Central memory CD8-positive, alpha-beta T cell (primary cell): ENCODE results near the gene GGTA1.
A peak's percentile ranks its signal among the peaks of the same experiment; 100 is the strongest.

ENCODE experiments used
- ATAC-seq: fragments of 150-1000 bp; cut with Tn5 transposase; replicated peaks from 2 replicates; pipeline ENCODE4 v1.10.0; 2022; ENCODE audit warnings: mild to moderate bottlenecking, moderate FRiP score, moderate number of reproducible peaks; ENCODE audit not compliant: poor library complexity, severe bottlenecking; ENCODE audit errors: extremely low read depth
- DNase-seq, 2 donors: peaks; one replicate each; pipeline ENCODE4 v3.0.0; 2021; ENCODE audit warnings: low spot score in 2 of 2
- H3K27ac Mint-ChIP-seq: one replicate; pipeline ENCODE4 v1.8.0; 2022; ENCODE audit warnings: low read depth, mild to moderate bottlenecking, moderate library complexity, mixed read lengths
- H3K27me3 Mint-ChIP-seq: one replicate; pipeline ENCODE4 v1.8.0; 2022; ENCODE audit warnings: mixed read lengths
- H3K36me3 Mint-ChIP-seq: one replicate; pipeline ENCODE4 v1.8.0; 2022; ENCODE audit warnings: mild to moderate bottlenecking, moderate library complexity, mixed read lengths; ENCODE audit not compliant: insufficient read depth
- H3K4me1 Mint-ChIP-seq: one replicate; pipeline ENCODE4 v1.8.0; 2022; ENCODE audit warnings: mixed read lengths
- H3K4me3 Mint-ChIP-seq: one replicate; pipeline ENCODE4 v1.8.0; 2022; ENCODE audit warnings: mild to moderate bottlenecking, moderate library complexity, mixed read lengths
- H3K9me3 Mint-ChIP-seq: one replicate; pipeline ENCODE4 v1.8.0; 2022; ENCODE audit warnings: mixed read lengths

The GGTA1 gene

DNA sequence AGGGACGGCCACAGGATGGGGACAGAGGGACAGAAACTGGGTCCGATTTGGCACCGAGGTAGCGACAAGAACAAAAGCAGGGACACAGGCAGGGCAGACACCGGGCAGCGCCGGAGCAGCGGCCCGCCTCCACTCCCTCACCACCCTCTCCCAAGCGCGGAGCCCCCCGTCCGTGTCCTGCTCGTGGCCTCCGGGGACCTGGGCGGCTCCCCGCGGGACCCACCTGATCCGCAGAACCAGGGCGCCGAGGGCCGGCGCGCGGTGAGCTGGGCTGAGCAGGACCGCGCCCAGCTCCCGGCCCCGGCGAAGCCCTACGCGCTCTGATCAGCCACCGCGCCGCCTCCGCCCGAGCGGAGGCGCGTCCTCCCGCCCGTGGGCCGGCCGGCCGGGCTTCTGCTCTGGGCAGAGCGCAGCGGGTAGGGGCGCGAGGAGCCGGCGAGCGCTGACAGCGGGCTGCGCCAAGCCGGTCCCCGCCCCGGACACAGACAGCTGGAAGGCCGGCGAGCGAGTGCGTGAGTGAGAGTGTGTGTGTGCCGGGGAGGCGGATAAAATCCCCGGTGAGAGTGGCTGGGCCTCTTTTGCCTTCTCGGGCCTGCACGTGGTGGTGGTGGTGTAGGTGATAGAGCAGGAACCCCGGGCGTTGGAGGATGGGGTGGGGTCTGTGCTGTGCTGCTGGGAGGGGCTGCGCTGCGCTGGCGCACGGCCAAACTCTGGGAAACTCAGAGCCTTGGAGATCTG is at the start of gene GGTA1:
GGTA1 (minus strand) TSS at position 418 of the 738 bp plus-strand sequence. CDS start 31,922 bp downstream, outside the sequence.
- no peak for DNase-seq
- H3K4me1 Mint-ChIP-seq = peaks cover 14% of the 10 kb centered on the region
- peaks cover 83% of the 10 kb centered on the region for H3K27me3 Mint-ChIP-seq
- peak within 1 kb of the TSS; percentile 77 for H3K4me3 Mint-ChIP-seq
- H3K9me3 Mint-ChIP-seq = no peaks in the 10 kb centered on the region
- no peak within 1 kb of the TSS for H3K27ac Mint-ChIP-seq
- H3K36me3 Mint-ChIP-seq = no peaks in the 10 kb centered on the region
- ATAC-seq = no peak

DNA sequence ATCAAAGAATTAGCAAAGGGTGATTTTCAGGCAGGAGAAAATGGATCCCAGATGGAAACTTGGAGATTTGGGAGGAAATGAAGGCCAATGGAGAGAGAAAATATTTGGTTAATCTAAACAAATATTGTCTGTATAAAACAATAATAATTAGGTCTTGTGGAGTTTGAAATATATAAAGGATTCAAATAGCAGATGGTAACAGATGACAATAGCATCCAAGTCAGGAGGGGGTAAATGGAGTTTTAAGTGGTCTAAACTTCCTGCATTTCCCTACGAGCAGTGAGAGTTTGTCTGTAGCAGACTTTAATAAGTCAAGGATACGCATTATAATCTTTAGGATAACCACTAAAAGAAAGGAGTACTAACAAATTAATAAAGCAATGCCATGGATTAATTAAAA is 49.0 kb upstream of the GGTA1 start:
- Mint-ChIP-seq H3K27me3 (peaks cover 30% of the 10 kb centered on the region), H3K9me3 (no peaks in the 10 kb centered on the region), H3K4me1 (peaks cover 6% of the 10 kb centered on the region), H3K4me3 (no peak overlapping the region), H3K27ac (no peak overlapping the region), H3K36me3 (no peaks in the 10 kb centered on the region)
- ATAC-seq (no peak), DNase-seq (no peak)

DNA sequence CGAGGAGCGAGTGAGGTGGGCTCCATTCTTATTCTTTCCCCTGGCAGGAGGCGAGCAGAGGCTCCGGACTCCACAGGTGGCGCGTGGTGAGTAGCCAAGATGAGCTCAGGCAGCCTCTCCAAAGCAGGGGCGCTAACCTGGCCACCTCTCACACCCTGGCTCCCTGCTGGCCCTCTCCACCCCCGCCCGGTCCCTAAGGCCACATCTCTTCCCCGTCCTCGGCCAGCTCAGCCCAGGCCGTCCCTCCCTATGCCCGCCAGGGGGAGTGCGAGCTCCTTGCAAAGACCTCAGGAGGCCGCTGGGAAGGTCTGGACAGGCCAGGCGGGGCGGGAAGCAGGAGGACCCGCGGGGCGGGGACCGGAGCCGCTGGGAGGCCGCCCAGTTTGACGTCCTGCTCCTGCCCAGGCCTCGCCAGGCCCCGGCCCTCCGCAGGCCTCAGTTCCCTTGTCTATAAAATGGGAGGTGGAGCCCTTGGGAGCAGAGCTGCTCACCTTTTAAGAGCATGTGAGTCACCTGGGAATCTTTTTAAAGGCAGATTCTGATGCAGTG is 46.3 kb upstream of the GGTA1 start:
- Mint-ChIP-seq H3K36me3 (no peaks in the 10 kb centered on the region), H3K27ac (no peak overlapping the region), H3K9me3 (no peaks in the 10 kb centered on the region), H3K4me3 (no peak overlapping the region), H3K27me3 (peaks cover 30% of the 10 kb centered on the region), H3K4me1 (peaks cover 2% of the 10 kb centered on the region)
- peak; percentile 49 for ATAC-seq
- DNase-seq = peak; percentile 38 to 41

DNA sequence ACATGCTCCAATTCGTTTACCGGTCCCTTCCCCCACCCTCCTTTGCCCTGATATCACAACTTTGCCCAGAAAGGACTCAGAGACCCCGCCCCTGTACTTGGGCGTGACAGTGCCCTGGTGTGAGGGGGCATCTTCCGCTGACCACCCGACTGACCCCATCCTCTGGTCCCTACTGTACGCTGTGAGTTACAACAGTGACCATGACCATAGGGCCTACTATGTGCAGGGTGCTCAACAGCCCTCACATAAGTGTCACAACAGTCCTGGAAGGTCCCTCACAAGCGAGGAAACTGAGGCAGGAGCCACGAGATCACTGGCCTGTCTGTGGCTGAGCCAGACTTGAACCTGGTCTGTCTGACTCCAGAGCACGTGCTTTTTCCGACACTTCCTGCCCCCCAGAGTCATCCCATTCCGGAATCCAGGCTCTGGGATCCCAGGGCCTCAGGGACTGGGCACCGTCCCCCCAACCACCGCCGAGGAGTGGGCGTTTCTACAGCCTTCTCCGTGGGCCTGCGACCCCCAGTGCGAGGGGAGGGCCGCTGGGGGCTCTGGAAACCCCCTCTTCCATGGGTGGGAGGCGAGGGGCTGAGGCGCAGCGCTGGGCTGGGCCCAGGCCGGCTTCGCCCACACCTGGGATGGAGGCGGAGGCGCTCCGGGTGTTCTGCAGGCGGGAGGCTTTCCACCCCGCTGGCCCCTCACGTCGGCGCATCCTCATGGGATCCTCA is 45.7 kb upstream of the GGTA1 start:
- H3K4me1 Mint-ChIP-seq = no peaks in the 10 kb centered on the region
- no peak overlapping the region for H3K27ac Mint-ChIP-seq
- peaks cover 30% of the 10 kb centered on the region for H3K27me3 Mint-ChIP-seq
- H3K9me3 Mint-ChIP-seq = no peaks in the 10 kb centered on the region
- no peak overlapping the region for H3K4me3 Mint-ChIP-seq
- no peak for DNase-seq
- no peaks in the 10 kb centered on the region for H3K36me3 Mint-ChIP-seq
- ATAC-seq = no peak

DNA sequence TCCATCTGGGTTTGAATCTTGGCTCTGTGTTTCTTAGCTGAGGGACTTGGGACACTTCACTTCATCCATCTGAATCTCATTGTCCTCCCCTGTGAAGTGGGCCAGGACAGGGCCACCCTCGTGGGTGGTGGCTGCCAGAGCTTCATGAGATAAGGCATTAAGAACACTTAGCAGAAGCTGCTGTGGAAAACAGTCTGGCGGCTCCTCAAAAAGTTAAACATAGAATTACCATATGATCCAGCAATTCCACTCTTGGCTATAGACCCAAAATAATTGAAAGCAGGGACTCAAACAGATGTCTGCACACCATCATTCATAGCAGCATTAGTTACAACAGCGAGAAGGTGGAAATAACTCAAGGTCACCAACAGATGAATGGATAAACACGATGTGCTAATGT is 42.4 kb upstream of the GGTA1 start:
- Mint-ChIP-seq H3K27me3 (peaks cover 14% of the 10 kb centered on the region), H3K4me3 (no peak overlapping the region), H3K27ac (no peak overlapping the region), H3K9me3 (no peaks in the 10 kb centered on the region), H3K4me1 (no peaks in the 10 kb centered on the region), H3K36me3 (no peaks in the 10 kb centered on the region)
- DNase-seq (no peak), ATAC-seq (no peak)

DNA sequence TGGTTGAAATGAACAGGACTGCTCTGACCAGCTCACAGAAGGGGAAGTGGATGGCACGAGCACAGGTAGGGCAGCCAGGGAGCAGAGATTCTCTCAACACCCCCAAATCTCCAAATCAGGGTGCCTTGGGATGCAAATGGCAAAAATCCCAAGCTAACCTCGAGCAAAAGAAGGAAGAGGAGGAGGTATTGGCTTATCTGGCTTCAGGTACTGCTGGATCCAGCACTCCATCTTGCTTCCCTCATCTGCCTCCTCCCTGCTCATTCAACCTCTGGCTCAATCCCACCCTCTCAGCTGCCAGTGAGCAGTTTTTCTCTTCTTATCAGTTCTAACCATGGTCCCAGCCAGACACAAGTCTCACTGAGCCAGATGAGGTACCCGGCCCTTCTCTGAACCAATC is 41.6 kb upstream of the GGTA1 start:
- DNase-seq = no peak
- H3K36me3 Mint-ChIP-seq = no peaks in the 10 kb centered on the region
- H3K9me3 Mint-ChIP-seq = no peaks in the 10 kb centered on the region
- no peaks in the 10 kb centered on the region for H3K4me1 Mint-ChIP-seq
- ATAC-seq = no peak
- no peak overlapping the region for H3K4me3 Mint-ChIP-seq
- H3K27ac Mint-ChIP-seq = no peak overlapping the region
- H3K27me3 Mint-ChIP-seq = peaks cover 9% of the 10 kb centered on the region

DNA sequence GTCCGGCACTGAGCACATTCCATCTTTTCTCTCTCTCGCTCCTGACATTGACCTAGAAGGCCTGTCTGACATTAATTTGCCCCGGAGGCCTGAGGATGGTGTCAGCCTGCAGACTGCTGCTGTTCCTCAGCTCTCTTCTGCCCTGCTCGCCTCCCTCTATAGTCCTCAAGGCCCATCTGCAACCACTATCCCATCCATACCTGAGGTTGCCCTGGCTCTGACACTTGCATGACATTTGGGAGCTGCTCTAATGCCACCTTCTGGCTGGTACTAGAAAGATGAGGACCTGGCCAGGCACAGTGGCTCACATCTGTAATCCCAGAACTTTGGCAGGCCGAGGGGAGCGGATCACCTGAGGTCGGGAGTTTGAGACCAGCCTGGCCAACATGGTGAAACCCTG is 38.6 kb upstream of the GGTA1 start:
- Mint-ChIP-seq H3K4me3 (no peak overlapping the region), H3K27ac (no peak overlapping the region), H3K36me3 (no peaks in the 10 kb centered on the region), H3K4me1 (no peaks in the 10 kb centered on the region), H3K27me3 (peaks cover 30% of the 10 kb centered on the region), H3K9me3 (no peaks in the 10 kb centered on the region)
- ATAC-seq (no peak), DNase-seq (no peak)

DNA sequence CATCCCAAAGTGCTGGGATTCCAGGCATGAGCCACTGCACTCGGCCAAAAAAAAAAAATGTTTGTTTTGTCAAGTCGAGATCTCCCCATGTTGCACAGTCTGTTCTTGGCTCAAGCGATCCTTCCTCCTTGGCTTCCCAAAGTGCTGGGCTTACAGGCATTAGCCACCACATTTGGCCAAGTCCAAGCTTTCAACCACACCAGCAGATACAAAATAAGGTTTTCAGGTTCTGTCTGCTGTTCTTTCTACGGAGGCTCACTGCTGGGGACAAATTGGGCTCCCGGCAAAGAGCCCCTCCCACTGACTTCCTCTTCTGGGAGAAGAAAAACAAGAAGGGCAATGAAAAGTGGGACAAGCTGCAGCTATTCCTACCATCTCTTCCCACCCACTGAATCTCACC is 37.6 kb upstream of the GGTA1 start:
- no peak overlapping the region for H3K27ac Mint-ChIP-seq
- ATAC-seq = no peak
- H3K4me1 Mint-ChIP-seq = no peaks in the 10 kb centered on the region
- H3K36me3 Mint-ChIP-seq = no peaks in the 10 kb centered on the region
- no peak overlapping the region for H3K4me3 Mint-ChIP-seq
- no peaks in the 10 kb centered on the region for H3K9me3 Mint-ChIP-seq
- H3K27me3 Mint-ChIP-seq = peaks cover 39% of the 10 kb centered on the region
- DNase-seq = no peak

DNA sequence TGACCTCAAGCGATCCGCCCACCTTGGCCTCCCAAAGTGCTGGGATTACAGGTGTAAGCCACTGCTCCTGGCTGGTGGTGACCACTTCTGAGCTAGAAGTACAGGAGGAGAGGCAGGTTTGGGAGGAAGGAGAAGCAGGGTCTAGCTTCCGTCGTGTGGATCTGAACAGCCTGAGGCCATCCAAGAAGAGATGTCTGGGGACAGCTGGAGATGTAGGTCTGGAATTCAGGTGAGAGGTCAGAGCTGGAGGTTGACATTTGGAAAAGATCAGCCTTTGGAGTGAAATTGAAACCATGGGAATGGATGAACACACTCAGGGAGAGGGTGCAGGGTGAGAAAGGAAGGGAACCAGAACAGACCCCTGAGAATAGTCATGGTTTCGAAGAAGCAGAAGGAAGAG is 33.2 kb upstream of the GGTA1 start:
- Mint-ChIP-seq H3K4me3 (no peak overlapping the region), H3K4me1 (no peaks in the 10 kb centered on the region), H3K9me3 (no peaks in the 10 kb centered on the region), H3K27ac (no peak overlapping the region), H3K27me3 (peaks cover 51% of the 10 kb centered on the region), H3K36me3 (no peaks in the 10 kb centered on the region)
- ATAC-seq (no peak), DNase-seq (no peak)

DNA sequence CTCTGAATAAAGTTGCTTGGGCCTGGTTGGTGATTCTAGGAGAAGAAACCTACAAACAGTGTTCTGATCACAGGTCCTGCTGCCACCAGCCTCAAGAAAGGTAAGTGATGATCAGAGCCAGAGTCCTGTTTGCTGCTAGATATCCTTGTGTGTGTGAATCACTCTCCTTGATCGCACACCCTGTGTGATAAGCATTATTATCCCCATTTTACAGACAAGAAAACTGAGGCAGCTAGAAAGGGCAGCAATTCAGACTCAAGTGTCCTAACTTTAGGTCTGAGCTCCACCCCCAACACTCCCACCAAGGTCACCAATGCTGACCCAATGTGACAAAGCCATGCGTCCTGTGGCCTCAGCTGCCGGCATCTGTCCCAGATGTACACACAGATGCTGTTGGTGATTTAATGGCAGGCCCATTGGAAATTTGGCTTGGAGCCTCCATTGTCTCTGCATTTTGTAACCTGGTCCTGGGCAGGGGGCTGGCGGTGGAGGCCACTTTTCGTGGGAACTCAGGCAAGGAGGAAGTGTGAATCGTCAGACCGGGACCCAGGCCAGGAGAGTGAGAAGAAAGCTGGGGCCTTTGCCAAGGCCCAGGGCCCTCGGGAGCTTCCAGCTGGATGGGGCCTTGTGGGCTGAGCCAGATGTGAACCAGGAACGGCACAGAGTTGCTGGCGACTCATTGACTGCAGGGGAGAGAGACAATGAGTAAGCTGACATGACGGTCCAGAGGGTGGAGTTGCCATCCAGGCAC is 29.8 kb upstream of the GGTA1 start:
- no peak overlapping the region for H3K27ac Mint-ChIP-seq
- H3K4me1 Mint-ChIP-seq = no peaks in the 10 kb centered on the region
- no peak overlapping the region for H3K4me3 Mint-ChIP-seq
- peaks cover 49% of the 10 kb centered on the region for H3K27me3 Mint-ChIP-seq
- DNase-seq (no peak), ATAC-seq (no peak)
- H3K9me3 Mint-ChIP-seq = no peaks in the 10 kb centered on the region
- no peaks in the 10 kb centered on the region for H3K36me3 Mint-ChIP-seq

DNA sequence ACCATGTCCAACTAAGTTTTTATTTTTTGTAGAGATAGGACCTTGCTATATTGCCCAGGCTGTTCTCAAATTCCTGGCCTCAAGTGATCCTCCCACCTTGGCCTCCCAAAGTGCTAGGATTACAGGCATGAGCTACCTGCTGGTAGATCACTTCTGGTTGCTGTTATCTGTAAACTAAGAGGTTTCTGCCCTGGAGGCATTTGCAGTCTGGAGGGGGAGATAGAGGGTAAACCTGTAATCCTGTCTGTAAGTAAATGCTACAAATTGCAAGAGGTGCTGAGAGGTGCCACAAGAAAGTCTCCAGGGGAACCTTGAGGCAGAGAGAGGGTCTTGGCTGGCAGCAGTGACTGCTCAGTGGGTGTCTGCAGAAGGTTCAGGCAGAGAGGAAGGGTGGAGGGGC is 29.0 kb upstream of the GGTA1 start:
- DNase-seq (no peak), ATAC-seq (no peak)
- H3K4me3 Mint-ChIP-seq = no peak overlapping the region
- no peaks in the 10 kb centered on the region for H3K4me1 Mint-ChIP-seq
- peaks cover 43% of the 10 kb centered on the region for H3K27me3 Mint-ChIP-seq
- H3K9me3 Mint-ChIP-seq = no peaks in the 10 kb centered on the region
- no peak overlapping the region for H3K27ac Mint-ChIP-seq
- H3K36me3 Mint-ChIP-seq = no peaks in the 10 kb centered on the region

DNA sequence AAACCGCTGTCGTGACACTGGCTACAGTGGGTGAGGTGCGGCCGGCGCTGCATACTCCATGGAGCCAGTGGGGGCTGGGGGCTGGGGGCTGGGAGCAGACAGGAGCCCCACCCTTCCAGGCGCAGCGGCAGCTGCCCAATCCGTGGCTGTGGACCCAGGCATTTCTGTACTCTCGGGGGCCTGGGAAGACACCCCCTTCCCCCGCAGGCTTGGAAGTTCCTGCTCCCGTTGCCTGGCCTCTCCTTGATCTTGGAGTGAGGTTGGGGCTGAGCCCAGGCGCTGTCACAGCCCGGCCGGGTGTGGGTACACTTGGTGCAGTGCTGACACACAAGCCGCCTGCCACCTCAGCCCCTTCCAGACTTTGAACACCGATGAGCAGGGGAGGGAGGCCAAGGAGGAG is 27.7 kb upstream of the GGTA1 start:
- DNase-seq (no peak), ATAC-seq (no peak)
- Mint-ChIP-seq H3K27me3 (peaks cover 36% of the 10 kb centered on the region), H3K4me3 (no peak overlapping the region), H3K36me3 (no peaks in the 10 kb centered on the region), H3K9me3 (peaks cover 3% of the 10 kb centered on the region), H3K27ac (no peak overlapping the region), H3K4me1 (no peaks in the 10 kb centered on the region)
